ENCODE results near the gene PIGX.

Gene PIGX

DNA sequence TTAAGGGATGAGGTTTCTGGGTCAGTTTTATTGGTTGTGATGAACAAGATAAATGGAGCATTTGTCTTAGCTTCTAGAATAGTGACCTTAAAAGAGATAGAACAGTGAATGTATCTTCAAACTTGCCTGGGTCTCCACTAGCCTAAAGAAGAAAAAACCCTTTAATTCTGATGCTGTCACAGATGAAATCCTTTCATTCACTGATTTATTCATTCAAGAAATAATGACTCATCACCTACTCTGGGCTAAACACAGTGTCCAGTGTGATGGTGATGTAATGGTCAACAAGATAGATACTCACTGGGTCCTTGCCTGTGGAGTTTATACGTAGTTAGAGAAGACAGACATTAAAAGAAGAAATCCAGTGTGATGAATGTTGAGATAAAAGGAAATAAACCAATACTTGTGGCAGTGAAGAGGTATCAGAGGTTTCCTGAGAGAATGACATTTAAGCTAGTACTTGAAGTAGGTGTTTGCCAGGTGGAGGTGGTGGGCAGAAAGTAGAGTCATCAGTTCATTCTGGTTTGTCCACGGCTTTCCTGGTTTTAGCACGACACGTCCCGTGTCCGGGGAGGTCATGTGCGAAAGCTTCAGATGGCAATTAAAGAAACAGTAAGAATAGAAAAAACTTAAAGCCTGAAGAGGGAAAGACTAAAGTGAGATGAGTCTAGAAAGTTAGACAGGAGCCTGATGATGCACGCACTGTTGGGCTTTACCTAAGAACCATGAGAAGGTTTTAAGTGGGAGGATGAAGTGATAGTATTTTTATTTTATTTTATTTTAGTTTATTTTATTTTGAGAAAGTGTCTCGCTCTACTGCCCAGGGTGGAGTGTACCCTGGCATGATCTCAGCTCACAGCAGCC is 45.9 kb downstream of the PIGX start:
- peak; percentile 74 for DNase-seq (ENCODE audit: low read depth)

DNA sequence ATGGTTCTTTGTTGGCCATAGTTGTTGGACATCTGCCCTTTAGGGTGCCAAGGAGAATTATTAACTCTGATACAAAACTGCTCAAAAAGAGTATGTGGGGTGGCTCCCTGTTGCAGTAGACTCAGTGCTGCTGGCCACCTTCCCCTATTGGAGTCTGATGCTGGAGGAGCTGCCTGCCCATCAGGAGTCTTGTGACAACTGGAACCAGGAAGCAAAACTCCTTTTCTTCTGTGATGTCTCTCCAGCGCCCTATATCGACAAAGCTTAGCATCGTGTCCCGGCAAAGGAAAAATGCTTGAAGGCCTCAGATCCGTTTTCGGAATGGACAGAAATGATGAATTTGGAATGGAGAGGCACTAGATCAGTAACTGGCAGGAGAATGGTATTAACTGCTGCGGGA is 51.0 kb downstream of the PIGX start:
- DNase-seq (ENCODE audit: low read depth), result no peak

DNA sequence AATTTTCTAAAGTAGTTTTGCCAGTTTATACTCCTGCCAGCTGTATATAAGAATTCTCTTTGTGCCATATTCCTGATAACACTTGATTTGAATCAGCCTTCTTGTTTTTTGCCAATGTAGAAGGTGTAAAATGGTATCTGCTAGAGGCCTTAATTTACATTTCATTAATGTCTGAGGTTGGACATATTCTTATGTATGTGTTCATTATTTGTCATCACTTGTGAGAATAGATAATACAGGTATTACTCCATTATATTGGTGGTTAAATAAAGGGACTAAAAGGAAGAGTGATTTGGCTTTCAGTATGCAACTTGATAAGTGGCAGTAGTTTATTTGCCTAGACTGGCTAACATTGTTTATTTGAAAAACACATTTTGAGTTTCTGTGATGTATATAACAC is 53.3 kb downstream of the PIGX start:
- DNase-seq (ENCODE audit: low read depth), result no peak

DNA sequence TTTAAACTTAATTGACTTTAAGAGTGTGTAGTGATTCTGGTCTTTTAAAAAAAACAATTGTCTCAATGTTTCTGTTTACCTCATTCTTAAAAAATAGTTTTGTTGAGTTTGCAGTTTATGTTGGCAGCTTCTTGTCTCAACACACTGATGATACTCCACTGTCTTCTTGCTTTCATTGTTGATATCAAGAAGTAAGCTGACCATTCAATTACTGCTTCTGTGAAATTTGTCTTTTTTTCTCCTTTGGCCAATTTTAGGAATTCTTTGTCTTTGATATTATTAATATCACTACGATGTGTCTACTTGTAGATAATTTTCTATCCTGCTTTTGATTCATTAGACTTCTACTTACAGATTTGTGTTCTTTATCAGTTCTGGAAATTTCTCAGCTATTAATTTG is 58.9 kb downstream of the PIGX start:
- DNase-seq (ENCODE audit: low read depth), result no peak

DNA sequence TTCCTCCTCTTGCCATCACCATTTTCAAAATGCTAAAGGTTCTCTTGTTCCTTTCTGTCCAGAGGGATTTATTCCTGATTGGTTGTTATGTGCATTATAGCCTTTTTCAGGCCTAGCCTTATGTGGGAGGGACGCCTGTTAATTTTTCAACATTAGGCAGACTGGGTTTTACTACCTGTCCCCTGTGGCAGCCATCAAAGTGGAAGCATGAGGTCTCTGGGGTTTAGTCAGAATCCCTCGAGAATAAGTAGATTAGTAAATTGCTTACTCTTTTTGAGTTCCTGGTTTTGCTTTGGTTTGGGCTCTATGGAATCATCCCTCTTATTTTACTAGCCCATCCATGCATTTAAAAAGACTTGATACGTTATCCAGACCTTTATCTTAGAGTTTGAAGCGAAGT is 59.9 kb downstream of the PIGX start:
- no peak for DNase-seq (ENCODE audit: low read depth)

DNA sequence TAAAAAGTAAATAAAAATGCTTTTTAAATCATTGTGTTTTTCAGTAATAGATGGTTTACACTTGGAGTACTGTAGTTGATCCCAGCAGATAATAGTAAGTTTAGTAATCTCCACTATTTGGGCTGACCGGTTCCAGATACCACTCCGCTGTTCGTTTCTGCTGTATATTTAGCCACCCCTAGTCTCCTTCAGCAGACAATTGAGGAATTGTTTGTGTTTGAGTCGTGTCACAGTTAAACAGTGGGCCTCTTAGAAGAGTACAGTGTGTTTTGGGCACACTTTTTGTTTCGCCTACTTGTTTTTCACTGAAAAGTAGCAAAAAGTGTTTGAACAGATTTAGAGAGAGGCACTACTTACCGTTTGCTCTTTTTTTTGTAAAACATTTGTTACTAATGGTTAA is 60.7 kb downstream of the PIGX start:
- DNase-seq (ENCODE audit: low read depth), result no peak

DNA sequence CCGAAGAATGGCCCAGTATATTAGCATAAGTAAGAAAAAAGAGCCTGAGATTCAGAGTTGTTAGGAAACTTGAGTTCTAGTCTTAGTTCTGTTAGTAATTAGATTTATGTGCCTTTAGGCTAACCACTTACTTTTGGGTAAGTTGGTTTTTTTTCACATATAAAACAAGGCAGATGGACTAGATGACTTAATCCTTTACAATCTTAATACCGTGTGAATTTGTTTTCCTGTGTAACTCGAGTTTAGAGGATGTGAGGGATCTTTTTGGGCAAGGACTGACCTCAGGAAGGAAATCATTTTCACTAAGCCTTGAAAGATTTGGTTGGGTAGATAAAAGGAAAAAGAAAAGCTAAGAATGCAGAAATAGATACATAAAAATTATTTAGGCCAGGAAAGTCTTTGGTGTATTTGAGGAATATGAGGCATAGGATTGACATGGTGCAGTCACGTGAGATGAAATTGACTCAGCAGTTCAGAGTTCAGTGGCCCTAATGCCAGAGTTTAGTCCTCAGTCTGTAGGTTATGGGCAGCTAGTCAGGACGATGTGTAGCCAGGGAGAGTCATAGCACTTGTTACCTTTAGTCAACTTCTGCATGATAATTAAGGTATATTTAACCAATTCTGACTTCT is 62.1 kb downstream of the PIGX start:
- peak; percentile 75 for DNase-seq (ENCODE audit: low read depth)

DNA sequence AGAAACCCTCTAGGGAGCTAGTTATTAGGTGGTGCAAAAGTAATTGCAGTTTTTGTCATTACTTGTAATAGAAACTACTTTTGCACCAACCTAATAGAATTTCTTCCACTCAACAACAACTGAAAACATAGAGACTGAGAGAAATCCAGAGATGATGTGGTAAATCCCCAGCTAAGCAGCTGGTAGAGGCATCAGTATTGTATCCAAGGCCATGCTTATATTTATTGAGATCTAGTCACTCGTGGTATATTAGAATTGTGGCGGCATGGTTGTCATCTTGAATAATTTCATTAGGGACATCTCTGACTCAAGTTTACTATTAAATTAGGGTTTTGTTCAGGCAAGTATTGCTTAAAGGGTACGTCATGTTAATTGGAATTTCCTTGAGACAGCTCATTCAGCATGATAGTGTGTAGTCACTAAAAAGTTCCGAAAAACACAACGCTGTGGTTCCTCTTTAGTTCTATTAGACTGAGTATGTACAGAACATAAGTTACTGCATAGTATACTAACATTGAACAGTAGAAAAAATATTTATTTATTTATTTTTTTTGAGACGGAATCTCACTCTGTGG is 62.8 kb downstream of the PIGX start:
- DNase-seq (ENCODE audit: low read depth), result peak; percentile 81

DNA sequence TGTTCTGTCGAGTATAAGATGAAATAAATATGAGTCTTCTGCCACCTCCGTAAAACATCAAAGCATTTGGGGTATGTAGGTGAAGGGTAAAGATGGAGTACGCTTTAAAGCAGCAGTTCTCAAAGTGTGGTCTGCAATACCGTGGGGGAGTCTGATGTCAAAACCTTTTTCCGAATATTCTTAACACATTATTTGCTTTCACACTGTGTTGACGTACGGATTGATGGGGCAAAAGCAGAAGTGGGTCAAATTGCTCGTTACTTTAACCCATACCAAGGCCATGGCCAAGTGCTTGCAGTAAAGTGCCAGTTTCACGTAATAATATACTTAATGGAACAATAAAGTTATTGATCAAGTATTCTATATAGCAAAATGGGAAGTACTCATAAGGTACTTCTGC is 63.8 kb downstream of the PIGX start:
- DNase-seq (ENCODE audit: low read depth), result no peak

DNA sequence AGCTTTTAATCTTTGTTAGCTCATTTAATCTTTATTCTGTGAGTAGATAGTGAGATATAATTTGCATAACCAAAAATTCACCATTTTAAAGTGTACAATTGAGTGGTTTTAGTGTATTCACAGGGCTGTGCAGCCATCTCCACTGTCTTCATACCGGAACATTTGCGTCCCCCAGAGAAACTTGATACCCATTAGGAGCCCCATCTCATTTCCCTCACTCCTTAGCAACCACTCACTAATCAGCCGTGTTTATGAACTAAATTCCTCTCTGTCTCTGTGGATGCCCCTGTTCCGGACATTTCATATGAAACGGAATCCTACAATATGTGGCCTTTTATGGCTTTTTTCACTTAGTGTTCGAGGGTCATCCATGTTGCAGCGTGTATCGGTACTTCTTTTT is 65.7 kb downstream of the PIGX start:
- no peak for DNase-seq (ENCODE audit: low read depth)

DNA sequence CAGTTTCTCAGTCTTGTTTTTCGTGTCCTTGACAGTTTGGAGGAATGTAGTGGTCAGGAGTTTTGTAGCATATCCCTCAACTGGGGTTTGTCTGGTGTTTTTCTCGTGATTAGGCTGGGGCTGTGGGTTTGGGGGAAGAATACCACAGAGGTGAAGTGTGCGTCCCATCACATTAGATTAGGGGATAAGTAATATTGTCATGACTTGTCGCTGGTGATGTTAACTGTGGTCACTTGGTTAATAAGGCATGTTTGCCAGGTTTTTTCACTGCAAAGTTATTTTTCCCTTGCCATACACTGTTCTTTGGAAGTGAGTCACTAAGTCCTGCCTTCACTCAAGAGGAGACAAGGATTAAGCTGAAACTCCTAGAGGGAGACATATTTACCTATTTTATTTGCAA is 66.6 kb downstream of the PIGX start:
- peak; percentile 93 for DNase-seq (ENCODE audit: low read depth)

DNA sequence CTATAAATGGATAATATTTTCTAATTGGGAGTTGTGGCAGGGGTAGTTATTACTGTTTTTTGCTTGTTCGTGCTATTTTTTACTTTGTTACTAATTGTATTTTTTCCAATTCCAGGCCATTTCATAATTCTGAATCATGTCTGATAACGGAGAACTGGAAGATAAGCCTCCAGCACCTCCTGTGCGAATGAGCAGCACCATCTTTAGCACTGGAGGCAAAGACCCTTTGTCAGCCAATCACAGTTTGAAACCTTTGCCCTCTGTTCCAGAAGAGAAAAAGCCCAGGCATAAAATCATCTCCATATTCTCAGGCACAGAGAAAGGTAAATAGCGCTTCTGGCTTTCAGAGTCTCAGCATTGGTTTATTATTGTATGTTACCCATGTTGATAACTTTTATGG is 70.3 kb downstream of the PIGX start:
- DNase-seq (ENCODE audit: low read depth), result no peak

All from EH (cell line).